NB4 (cell line): ENCODE results near the gene ADAM12.

ENCODE experiments used
- CTCF ChIP-seq: IDR thresholded peaks from one replicate; pipeline ENCODE4 v1.5.1; 2012; ENCODE audit warnings: low read depth, low read length
- POLR2A ChIP-seq: IDR thresholded peaks from 2 replicates; pipeline ENCODE4 v1.6.1; 2011; ENCODE audit warnings: mild to moderate bottlenecking; ENCODE audit not compliant: insufficient read length; ENCODE audit errors: extremely low read depth

- TF ChIP-seq CTCF (no peak), POLR2A (no peak)
Measured at GRCh38 chr10:126094537-126094936, 293.7 kb downstream of the ADAM12 start.
